ENCODE data around the gene DPH5.

DPH5 gene

GRCh38 chr1:100982793-100983192 is 42.8 kb downstream of the DPH5 start:
- H3K27ac ChIP-seq, result no peak overlapping the region
- TF ChIP-seq CTCF (IDR thresholded peaks at IDR 0.05) (no peak), ZFX (IDR thresholded peaks at IDR 0.05; ENCODE audit: borderline replicate concordance) (no peak)

DNA sequence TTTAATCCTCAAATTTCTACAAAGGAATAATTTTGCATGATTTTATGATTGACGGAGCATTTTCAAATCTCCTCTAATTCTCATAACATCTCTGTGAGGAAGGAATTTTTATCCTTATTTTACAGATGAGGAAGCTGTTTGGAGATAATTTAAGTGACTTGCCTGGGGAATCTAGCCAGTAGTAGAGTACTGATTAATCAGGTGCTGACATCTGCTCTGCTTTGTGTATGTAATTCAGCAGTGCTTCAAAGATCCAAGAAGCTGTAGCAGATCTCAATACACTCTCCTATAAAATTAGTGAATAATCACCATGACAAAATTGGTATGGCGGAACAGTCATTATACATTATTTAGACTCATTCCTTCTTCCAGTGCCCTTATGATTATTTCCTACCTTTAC is 46.0 kb downstream of the DPH5 start:
- TF ChIP-seq CTCF (IDR thresholded peaks at IDR 0.05) (no peak), ZFX (IDR thresholded peaks at IDR 0.05; ENCODE audit: borderline replicate concordance) (no peak)
- no peak overlapping the region for H3K27ac ChIP-seq

DNA sequence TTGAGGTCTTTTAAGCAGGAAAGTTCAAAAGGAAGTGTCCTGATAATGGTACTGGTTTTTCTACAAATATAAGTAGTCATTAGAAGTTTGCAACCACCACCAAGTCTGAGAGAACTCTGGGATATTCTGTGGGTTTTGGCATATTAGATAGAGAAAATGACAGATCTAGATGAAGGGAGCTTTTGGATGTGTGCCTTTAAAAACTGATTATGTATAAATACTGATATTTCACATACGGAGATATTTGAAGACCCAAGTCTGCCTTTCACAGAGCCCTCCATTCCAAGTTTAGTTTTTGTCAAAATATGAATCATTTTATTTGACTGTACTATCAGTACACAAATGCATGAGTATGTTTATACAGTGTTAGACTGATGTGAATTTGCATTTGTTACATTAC is 48.6 kb downstream of the DPH5 start:
- H3K27ac ChIP-seq, result no peak overlapping the region
- TF ChIP-seq CTCF (IDR thresholded peaks at IDR 0.05) (no peak), ZFX (IDR thresholded peaks at IDR 0.05; ENCODE audit: borderline replicate concordance) (no peak)

GRCh38 chr1:100972185-100972584 is 53.4 kb downstream of the DPH5 start:
- H3K27ac ChIP-seq, result no peak overlapping the region
- TF ChIP-seq CTCF (IDR thresholded peaks at IDR 0.05) (no peak), ZFX (IDR thresholded peaks at IDR 0.05; ENCODE audit: borderline replicate concordance) (no peak)

- H3K27ac ChIP-seq, result no peak overlapping the region
- TF ChIP-seq ZFX (IDR thresholded peaks at IDR 0.05; ENCODE audit: borderline replicate concordance) (no peak), CTCF (IDR thresholded peaks at IDR 0.05) (no peak)
These were observed 54.6 kb downstream of the DPH5 start for GRCh38 chr1:100971021-100971420.

GRCh38 chr1:100969327-100969726 is 56.3 kb downstream of the DPH5 start:
- no peak for TF ChIP-seq CTCF (IDR thresholded peaks at IDR 0.05)
- TF ChIP-seq ZFX (IDR thresholded peaks at IDR 0.05; ENCODE audit: borderline replicate concordance), result no peak

GRCh38 chr1:100968621-100969020 is 57.0 kb downstream of the DPH5 start:
- no peak overlapping the region for H3K27ac ChIP-seq
- TF ChIP-seq ZFX (IDR thresholded peaks at IDR 0.05; ENCODE audit: borderline replicate concordance) (no peak), CTCF (IDR thresholded peaks at IDR 0.05) (no peak)

More at GRCh38 chr1:100969327-100969726, 56.3 kb downstream of the DPH5 start:
- H3K27ac ChIP-seq, result no peak overlapping the region
